ENCODE measurements around the gene NOL4L.

NOL4L gene

DNA sequence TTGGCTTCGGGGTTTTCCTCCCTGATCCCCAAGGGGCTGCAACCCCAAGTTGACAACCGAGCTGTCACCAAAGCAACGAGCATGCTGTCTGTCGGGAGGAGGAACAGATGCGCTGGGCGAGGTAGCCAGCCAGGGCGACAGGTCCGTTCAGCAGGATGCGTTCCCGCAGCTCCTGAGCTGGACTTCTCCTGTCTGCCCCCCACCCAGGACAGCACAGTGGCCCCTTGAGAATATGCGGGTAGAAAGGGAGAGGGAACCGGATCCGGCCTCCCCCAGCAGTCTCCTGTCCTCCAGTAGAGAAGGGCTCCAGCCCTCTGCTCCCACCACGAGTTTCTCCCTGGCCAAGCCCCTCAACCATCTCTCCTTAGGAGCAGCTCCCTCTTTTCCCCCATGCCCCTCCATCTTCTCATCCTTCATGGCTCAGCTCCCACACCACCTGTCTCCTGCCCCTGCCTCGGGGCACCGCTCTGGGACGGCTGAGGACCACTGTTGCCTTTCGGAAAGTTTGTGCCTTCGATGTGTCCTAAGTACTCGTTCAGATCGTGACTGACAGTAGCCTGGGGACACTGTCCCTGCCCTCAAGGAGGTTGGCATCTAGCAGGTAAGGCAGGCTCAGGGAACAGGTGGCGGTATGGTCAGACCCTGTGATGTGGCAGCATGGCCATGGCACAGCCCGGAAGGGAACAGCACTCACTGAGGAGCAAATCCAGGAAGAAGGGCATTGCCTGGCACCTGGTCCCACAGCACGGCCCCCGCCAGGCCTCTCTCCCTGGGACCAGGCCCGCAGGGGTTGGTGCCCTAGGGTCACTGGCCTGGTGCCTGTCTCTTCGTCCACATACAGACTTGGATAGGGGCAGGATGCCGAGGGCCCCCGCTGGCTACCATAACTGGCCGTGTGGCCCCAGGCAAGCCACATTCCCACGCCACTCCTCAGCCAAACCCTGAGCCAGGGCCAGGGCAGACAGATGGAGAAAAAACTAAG, 130.7 kb downstream of the NOL4L start:
- no peak for DNase-seq

DNA sequence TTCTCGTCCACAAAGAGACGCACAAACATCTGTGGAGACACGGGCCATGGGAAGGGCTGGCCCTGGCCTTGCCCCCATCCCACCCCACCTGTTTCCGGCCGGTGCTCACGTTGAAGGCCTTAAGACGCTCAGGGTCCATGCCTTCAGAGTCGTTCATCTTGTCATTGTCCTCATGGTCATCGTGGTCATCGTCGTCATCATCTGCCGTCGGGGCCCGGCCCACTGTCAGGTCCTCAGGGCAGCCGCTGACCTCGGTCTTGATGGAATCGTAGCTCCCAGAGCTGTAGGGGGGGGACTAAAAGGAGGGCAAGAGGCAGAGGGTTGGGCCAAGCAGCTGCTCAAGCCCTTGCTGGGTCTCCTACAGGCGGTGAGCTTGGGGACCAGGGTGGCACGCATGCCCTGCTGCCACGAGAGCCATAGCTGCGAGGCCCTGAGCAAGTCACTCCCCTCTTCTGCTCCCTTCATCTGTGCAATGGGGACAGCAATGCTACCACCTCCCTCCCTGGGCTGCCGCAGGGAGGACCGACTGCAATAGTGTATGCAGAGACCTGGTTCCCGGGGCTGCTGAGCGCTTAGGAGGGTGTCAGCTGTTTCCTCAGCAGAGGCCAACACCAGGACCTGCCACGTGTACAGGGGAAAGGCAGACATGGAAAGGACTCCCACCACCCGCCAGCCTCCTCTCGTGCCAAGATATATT, 131.5 kb downstream of the NOL4L start:
- no peak for DNase-seq

DNA sequence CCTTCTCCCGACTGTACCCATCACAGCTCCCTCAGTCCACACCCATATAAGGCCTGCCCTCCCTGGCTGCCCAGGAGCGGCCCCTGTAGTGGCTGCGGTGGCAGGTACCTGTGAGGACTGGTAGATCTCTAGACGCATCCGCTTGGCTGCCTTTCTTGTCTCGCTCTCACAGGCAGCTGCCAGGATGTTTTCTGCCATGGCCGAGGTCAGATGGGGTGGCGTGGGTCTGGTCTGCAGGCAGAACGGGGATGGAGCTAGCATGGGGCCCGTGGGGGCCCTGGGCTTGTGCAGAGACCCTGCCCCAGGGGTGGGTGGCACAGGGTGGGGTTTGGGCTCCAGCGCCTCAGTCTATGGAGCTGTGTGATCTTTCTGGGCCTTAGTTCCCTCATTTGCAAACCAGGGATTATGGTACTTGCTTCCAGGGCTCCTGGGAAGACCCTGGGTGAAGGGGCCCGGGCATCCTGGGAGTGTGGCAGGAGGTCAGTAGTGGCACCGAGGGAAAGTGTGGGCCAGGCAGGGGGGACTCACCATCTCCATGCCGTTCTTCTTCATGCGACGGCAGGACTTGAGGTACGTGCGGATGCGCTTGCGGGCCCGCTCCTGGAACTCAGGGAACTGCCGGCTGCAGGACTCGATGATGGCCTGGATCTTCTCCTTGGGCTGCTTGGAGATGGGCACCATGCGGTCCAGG, 132.2 kb downstream of the NOL4L start:
- DNase-seq, result no peak

DNA sequence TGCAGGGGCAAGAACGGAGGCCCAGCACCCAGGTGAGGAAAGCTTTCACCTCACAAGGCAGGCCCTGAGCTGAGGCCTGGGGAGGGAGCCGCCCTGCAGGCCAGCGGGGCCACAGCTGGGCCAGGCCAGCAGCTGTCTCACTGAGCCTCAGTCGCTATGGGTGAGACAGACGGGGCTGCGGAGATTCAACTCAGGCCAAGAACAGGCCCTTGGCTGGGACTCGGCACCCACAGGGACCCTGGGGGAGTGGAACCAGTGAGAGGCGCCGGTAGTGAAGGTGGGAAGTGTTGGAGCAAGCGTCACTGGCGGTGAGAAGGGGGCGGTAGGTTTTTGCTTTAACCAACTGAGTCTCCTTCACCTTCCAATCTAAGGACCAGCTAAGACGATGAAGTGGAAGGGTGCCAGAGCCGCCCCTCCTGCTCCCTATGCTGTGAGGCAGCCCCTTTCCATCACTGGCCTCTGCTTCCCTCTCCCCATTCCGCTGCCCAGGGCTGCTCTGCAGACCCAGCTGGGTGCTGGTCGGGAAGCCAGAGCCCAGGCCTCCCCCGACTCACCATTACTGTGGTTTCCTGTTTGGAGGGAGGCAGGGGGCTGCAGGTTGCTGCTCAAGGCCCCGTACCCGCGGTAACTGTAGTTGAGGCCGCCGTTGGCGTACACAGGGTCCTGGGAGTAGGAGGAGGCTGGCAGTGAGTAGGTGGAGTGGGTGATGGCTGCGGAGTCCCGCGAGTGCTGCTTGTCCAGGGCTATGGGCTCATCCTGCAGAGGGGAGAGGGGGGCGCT, 133.3 kb downstream of the NOL4L start:
- no peak for DNase-seq

DNA sequence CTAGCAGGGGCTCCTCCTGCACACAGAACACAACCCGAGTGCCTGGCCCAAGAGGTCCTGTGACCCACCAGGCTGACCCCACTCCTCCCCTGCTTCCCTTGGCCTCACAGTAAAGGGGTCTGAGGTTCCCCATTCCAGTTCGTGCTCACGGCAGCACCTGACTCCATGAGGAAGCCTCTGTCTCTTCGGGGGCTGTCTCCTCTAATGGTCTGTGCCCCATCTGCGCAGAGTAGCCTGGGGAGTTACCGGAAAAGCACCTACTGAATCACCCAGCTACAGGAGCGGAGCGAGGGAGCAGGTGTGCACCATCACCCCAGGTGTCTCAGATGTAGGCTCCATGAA, 133.8 kb downstream of the NOL4L start:
- no peak for DNase-seq

DNA sequence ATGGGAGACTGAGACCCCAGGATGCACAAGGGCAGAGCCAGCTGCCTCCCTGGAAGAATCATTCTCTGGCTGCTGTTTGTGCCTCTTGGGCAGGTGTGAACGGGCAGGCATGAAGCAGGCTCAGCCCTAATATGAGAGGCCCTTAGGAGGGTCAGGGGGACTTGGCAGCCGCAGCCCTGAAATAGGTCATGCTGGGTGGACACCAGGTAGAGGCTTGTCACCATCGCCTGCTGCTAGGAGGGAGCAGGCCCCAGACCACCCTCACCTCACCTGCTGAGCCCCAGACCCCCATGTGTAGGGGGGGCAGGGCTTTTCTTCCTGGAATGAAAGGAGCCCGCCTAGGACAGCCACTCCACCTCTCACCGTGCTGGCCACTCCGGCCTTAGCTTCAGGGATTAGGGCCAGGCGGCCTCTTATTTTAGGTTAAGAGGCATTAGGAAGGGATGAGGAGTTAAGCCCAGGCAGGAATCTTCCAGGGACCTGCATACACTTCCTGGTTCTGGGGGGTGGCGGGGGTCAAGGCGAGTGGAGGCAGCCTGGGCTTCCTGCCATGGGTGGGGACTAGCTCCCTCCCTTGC, 134.6 kb downstream of the NOL4L start:
- no peak for DNase-seq

DNA sequence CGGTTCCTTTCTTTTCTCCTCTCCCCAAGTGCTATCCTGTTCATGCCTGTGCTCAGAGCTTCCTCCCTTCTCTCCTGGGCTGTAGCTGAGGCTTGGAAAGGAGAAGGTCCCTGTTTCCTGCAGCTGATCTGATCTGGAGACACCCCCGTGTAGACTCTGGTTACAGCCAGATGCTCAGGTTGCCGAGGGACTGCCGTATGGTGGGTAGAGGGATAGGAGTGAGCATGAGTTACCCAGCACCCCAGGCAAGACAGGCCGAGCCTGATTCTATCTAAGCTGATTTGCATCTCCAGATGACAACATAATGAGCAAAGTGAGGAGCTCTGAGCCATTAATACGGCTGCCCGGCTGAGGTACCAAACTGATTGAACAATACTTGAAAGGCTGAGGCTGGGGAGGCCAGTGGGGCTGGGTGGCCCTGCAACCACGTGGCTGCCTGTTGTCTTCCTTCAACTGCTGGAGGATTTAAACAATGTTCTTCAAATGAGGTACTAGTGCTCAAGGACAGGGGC, 135.2 kb downstream of the NOL4L start:
- DNase-seq, result no peak

DNA sequence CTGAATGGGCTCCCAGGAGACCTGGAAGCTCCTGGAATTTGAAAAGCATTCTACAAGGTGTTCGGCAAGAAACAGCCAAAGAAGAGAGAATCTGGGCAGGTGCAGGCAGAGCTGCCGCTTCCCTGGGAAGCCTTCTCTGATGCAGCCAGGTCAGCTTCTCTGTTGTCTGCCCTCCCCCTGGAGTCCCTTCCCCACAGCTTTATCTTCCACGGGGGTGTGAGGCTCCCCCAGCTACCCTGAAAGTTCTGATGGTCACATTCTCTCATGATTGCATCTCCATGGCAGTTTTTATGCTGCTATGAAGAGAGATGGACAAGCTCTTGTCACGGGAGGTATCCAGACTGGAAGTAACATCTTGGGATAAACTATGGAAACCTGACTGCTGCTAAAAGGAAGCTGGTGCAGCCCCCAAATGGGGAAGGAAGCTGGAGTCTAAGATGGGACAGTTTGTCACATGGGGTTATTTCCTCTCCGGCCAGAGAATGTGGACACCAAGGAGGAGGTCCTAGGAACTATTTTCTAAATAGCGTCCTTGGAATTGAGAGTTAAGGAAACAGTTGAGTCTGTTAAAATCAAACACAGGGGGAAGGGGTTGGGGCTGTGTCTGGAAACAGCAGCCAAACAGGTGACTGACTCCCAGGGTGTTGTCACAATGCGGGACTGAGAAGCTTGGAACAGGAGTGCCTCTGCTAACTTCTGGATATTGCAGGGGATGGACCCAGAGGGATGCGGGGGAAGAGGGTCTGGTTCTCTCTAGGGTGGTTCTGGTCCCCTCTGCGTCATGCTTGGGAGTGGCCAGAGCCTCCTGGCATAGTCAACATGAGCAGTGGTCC, 135.9 kb downstream of the NOL4L start:
- no peak for DNase-seq

DNA sequence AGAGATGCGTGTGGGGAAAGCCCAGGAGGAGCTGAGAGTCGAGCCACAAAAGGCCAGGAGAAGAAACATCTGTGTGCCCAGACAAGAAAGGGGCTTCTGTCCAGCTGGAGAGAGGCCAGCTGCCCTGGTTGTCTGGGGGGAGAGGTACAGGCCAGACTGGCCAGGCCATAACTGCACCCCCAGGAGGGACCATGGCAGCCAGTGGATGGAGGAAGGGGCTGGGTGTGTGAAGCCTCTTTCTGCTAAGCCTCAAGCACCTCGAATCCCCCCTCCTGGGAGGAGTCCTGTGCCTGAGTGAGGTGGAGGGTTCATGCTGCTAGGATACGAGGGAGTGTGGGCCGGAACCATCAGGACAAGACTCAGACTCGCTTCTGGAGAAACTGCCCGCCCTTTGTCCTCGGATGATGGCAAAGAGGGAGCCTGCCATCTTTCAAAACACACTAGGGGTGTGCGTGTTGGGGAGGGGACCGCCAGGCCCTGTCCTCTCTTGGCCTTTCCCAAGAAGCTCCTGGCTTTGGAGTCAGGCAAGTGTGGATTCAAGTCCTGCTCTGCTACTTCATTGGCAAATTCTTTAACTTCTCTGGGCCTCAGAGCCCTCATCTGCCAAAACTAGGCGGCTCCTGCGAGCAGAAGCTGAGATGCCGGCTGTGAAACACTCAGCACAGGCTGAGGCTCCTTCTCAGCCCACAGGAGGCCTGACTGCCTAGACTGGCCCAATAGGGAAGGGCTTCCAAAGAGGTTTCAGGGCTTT, 136.7 kb downstream of the NOL4L start:
- no peak for DNase-seq

DNA sequence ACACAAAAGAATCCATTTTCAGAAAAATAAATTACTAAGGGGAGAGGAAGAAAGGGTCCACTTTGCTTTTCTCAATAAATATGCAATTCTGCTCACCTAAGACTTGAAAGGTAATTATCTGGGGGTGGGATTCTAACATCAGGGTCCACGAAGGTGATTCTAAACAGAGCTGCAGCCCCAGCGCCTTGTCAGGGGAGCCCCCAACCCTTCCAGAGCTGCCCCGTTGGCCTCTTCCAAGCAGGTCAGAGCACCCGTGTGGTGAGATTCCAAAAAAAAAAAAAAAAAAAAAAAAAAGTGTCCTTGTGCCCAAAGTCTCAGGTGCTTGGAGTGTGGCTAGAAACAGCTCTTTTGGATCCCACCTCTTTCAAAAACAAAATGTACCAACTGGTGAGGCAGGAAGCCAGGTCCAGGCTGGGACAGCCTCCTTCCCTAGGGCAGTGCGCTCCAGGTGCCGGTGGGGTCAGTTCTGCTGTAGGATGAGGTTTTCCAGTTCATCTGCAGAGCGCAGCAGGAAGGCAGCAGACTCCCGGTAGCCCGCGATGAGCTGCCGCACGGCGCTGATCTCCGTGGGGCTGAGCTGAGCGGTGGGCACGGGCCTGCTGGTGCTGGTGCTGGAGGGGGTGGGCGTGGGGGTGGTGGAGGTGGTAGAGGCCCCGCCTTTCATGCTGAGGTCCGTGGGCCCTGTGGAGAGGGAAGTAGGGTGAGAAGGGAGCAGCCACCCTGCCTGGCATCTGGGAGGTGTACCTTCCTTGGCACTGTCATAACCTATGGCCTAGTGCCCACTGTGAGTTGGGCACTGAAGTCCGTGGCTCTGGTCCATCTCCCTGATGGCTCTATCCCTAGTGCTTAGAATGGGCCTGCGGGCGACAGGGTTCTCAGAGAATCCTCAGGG, 137.8 kb downstream of the NOL4L start:
- no peak for DNase-seq

DNA sequence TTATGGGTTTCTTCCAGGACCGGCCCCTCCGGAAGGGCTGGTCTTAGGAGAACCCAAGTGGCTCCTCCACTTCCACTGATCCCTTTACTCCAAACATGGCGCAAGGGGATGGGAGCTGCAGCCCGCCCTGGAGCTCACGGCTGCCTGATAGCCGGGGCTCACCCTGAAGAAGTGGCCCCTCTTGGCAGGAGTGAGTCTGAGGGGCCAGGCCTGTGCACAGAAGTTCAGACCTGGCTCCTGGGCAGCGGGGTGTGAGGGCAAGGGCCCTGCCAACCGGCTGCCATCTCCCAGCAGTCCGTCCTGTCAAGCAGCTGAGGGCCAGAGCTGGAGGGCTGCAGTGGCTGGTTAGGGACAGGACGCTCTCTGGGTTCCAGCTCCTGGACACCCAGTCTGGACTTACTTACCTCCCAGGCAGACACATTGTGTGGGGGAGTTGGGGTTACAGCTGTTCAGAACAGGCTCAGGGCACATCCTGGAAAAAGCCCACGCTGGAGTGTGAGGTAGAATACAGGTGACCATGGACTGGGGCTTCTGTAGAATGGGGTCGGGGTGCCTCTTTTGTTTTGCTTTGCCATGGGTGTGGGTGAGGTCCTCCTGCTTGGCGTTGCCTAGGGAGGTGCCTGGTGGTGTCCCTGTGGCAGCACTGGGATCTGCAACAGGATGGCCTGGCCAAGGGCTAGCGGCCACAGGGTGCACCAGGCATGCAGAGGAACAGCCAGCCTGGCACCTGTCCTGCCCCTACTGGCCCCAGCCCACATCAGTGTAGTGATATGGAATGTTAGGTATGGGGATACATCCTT, 138.6 kb downstream of the NOL4L start:
- DNase-seq, result no peak

DNA sequence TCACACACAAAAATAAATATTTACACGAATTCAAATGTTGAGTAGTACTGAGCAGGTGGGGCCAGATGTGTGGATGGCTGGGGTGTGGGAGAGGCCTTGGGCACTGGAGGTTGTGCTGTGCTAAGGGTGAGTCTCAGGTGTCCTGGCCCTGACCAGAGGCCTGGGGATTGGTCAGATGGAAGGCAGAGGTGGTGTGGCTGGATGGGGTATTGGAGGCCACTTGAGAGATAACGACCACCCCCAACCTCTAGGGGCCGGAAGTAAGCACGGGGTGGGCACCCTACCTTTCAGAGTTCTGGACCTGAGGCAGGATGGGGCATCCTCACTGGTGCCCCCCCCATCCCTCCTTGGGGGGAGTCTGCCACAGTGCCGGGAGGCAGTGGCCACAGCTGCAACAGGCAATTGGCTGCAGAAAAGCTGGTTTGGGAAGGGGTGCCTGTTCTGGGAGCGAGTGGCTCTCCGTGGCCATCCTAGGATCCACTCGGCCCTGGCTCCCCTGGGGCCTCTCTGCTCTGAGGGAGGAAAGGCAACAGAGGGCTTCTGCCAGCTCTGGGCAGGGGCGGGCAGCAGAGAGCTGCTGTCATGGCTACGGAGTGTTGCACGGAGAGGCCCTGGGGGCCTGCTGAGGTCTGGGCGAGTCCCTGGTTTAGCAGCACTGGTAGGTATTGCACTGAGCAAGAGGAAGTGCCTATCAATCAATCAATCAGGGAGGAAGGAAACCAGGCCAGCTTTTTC, 139.4 kb downstream of the NOL4L start:
- no peak for DNase-seq

DNA sequence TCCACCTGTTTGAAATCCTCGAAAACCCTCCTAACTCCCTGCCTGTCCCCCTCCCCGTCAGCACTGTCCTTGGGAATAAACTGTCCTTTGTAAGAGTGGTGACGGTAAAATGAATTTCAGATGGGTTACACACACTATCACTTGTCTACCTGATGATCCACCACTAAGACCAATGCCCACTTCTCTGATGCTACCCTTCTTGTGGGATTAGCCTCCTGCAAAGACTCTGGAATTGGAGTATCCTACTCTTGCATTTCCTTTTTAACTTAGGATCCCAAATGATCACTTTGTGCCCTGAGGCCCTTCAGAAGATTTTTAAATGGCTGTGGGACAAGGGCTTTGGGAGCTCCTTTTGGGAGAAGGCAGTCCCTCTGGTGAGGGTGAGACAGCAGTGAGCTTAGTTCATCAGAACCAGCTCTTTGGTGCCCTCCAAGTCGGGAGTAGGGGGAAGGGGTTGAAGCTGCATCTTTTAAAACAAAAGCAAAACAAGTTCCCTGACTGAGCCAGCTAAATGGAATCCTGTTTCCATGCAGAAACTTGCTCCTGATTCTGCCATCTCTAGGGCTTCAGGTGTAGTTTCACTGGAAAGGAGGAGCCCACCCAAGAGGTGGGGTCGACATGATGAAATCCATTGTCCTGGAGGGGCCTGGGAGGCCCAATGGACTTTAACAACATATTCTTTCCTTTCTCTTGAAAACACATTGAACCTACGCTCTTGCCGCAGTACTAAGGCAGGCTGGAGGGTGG, 140.5 kb downstream of the NOL4L start:
- no peak for DNase-seq

DNA sequence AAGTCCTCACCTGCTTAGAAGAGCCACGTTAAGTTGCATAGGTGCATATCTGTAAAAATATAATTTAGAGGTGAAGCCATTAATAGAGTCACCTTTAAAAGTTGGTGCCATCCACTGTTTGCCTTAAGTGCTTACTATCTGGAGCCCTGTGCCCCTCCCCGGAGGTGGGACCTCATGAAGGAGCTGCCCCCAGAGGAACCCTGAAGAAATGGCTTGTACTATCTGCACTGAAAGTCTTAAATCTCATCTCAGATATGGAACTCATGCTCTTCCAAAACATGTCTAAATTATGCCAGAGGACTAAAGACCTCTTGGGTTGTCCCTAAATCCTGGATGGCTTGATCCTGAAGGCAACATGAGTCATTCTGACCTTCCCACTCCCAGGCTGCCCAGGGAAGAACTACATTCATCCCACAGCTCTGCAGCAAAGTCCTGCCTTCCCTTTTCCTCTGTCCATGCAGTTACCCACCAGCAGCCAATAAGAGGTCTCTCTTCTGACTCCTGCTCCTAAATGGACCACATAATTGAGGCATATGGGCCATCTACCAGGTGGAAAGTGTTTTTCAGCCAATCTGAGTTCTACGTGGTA, 141.7 kb downstream of the NOL4L start:
- no peak for DNase-seq

DNA sequence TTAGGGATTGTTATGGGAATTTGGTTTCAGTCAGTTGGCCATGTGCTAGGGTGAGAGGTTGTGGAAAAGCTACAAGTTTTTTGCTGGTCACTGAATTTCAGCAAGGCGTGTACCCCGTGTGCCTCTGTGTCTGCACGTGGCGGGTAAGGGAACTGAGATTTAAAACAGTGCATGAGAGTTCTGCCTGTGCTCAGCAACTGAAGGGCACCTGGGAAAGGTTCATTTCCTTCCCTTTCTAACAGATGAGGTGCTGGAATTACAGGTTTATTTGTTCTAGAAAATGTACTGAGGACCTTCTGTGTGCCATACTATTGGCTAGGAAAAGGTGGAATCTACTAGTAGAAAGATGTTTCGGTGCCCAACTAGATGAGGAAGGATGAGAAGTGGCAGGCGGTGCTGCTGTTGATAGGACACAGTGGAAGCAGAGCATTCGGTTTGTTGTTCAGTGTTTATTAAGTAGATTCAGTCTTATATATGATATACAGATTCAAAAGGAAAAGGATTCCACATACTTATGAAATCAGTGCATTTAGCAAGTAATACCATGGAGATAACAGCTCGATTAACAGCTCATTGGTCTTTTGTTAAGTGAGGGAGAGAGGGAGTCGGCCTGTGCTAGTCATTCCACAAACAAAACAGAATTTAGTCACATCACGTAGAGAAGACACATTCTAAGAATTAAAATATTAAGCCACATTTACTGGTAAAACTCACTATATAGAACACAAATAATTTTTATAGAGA, 142.3 kb downstream of the NOL4L start:
- DNase-seq, result no peak

DNA sequence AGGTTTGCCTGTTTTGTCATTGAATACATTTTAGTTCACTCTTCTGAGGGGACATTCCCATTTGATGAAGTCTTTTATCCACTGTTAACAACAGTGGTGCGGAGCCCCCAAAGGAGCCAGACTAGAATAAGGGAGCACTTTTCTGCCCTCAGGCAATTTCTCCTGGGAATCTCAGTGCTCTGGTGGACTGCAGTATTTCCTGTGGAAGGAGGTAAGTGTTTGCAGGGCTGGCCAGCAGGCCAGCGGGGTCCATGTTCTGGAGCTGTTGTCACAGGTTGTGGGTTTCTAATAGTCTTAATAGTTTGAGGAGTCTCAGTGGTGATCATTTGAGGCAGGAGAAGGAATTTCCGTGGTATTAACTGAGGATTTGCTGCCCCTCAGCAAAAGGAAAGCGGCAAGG, 143.5 kb downstream of the NOL4L start:
- no peak for DNase-seq
